Right lobe of liver (tissue), 4 donors: Measurements from ENCODE around the gene HOXB3.

Experiments used
- CTCF ChIP-seq, 4 donors: fragments of 200-600 bp in 3 of 4; fragments of 450-650 bp in 1 of 4; IDR thresholded peaks; one replicate each; pipeline versions ENCODE4 v1.5.1 to v1.8.0; 2016 to 2022; ENCODE audit warnings: antibody characterized with exemption in 4 of 4, mild to moderate bottlenecking in 2 of 4
- POLR2A ChIP-seq: fragments of 450-650 bp; IDR thresholded peaks from one replicate; pipeline ENCODE4 v1.6.1; 2017; ENCODE audit warnings: antibody characterized with exemption, mild to moderate bottlenecking
- donor health status: DM: no; HTN: no; CAD: no.
- donor health status: DM: no; HTN: no; CAD: no.
- donor health status: DM: no; HTN: yes; CAD: no.

- TF ChIP-seq CTCF (IDR thresholded peaks at IDR 0.05) (no peak), POLR2A (no peak)
Measured at GRCh38 chr17:48627118-48627597, 37.1 kb upstream of the HOXB3 start.
